Measurements from ENCODE around the gene PPP1R14B. TPM values are rescaled to one million over a fixed set of nuclear protein-coding genes. Genes with fewer than 3 reads are reported as not detected.

PPP1R14B gene
- total and polyA plus RNA-seq, 2 of the 13 experiments (the other 11 are each of a cell fraction or from before 2014, with no cell fraction given), result 110 to 148 TPM

DNA sequence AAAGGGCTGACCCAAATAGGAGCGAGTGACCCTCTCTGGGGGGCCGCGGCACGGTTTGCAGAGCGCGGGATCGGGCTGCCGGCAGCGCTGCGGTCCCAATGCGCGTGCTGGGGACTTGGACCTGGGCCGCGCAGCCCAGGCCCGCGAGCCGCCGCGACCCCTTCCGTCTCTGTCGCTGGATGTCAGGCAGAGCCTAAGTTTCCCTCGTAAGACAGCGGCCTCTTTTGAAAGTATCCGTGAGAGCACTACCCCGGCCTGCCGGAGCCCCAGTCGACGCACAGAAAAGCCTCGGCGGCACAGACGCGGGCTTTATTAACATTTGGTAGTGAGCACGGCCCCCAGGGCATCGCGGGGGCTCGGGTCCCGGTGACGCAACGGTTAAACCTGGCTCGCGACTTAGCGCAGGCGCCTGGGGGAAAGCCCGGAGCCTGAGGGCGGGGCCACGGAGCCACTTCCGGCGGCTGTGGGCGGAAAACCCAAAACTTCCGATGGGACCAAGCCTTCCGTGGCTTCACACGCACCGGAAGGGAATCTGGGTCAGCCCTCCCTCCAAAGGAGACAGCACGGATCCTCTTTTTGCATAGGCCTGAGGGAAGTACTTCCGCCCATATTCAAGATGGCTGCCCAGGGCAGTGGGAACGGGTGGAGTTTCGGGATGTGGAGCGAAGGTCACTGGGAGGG lies 22.9 kb upstream of the PPP1R14B start (continued):
- TF ChIP-seq, protein P1, sequence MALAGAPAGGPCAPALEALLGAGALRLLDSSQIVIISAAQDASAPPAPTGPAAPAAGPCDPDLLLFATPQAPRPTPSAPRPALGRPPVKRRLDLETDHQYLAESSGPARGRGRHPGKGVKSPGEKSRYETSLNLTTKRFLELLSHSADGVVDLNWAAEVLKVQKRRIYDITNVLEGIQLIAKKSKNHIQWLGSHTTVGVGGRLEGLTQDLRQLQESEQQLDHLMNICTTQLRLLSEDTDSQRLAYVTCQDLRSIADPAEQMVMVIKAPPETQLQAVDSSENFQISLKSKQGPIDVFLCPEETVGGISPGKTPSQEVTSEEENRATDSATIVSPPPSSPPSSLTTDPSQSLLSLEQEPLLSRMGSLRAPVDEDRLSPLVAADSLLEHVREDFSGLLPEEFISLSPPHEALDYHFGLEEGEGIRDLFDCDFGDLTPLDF (CRISPR knock-in tag; IDR thresholded peaks at IDR 0.05), result 0 out of 2 replicates have a peak, but pooled peaks have one; percentile 40
- TF ChIP-seq ZNF781 (CRISPR knock-in tag; IDR thresholded peaks at IDR 0.05; ENCODE audit: borderline replicate concordance, not compliant biosample characterization) (no peak), PPARG (CRISPR knock-in tag; conservative IDR thresholded peaks at IDR 0.05) (peak; percentile 99), AGO2 (optimal IDR thresholded peaks at IDR 0.05; ENCODE audit: low read depth, low read length) (peak; percentile 95), USF2 (IDR thresholded peaks at IDR 0.05; ENCODE audit: low read depth, low read length) (no peak), USF2 (CRISPR knock-in tag; IDR thresholded peaks at IDR 0.05; ENCODE audit: borderline replicate concordance) (peak; percentile 51; the same call in 1 of the 2 replicates), ZNF550 (CRISPR knock-in tag; IDR thresholded peaks at IDR 0.05; ENCODE audit: borderline replicate concordance) (no peak), SYNCRIP (IDR thresholded peaks at IDR 0.05; ENCODE audit: insufficient read depth, low read depth, low read length) (no peak), POLR2G (IDR thresholded peaks at IDR 0.05; ENCODE audit: low read depth, low read length) (peak; percentile 70; the same call in 1 of the 2 replicates), TP53 (CRISPR knock-in tag; conservative IDR thresholded peaks at IDR 0.05) (no peak; the same call in 1 of the 2 replicates), JUND (CRISPR knock-in tag; IDR thresholded peaks at IDR 0.05) (no peak), ZNF607 (CRISPR knock-in tag; IDR thresholded peaks at IDR 0.05; ENCODE audit: borderline replicate concordance) (no peak; the same call in 1 of the 2 replicates), MAFG (CRISPR knock-in tag; IDR thresholded peaks at IDR 0.05) (no peak), KMT2A (CRISPR knock-in tag; IDR thresholded peaks at IDR 0.05) (peak; percentile 56; the same call in 1 of the 2 replicates), ZNF724P (CRISPR knock-in tag; IDR thresholded peaks at IDR 0.05; ENCODE audit: borderline replicate concordance) (no peak), KAT8 (CRISPR knock-in tag; IDR thresholded peaks at IDR 0.05) (peak; percentile 97), HNRNPUL1 (IDR thresholded peaks at IDR 0.05; ENCODE audit: low read depth, low read length) (no peak), ZFP82 (CRISPR knock-in tag; IDR thresholded peaks at IDR 0.05; ENCODE audit: borderline replicate concordance) (0 out of 2 replicates have a peak, but pooled peaks have one; percentile 37), HOXD1 (CRISPR knock-in tag; IDR thresholded peaks at IDR 0.05) (no peak)
- TF ChIP-seq, protein P2, sequence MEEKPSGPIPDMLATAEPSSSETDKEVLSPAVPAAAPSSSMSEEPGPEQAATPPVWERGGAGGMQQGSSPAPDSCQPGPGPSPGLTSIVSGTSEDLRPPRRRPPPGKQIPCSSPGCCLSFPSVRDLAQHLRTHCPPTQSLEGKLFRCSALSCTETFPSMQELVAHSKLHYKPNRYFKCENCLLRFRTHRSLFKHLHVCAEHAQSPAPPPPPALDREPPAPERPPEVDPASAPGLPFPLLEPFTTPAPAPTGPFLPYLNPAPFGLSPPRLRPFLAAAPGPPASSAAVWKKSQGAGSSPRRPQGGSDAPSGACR (CRISPR knock-in tag; IDR thresholded peaks at IDR 0.05), result peak; percentile 49
- TF ChIP-seq, protein P3, sequence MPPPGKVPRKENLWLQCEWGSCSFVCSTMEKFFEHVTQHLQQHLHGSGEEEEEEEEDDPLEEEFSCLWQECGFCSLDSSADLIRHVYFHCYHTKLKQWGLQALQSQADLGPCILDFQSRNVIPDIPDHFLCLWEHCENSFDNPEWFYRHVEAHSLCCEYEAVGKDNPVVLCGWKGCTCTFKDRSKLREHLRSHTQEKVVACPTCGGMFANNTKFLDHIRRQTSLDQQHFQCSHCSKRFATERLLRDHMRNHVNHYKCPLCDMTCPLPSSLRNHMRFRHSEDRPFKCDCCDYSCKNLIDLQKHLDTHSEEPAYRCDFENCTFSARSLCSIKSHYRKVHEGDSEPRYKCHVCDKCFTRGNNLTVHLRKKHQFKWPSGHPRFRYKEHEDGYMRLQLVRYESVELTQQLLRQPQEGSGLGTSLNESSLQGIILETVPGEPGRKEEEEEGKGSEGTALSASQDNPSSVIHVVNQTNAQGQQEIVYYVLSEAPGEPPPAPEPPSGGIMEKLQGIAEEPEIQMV (CRISPR knock-in tag; IDR thresholded peaks at IDR 0.05; ENCODE audit: low read depth), result no peak

Data from HepG2 (cell line).